Measurements from ENCODE around the gene PSMD2.
A peak's percentile ranks its signal among the peaks of the same experiment; 100 is the strongest.

Gene PSMD2

GRCh38 chr3:184343200-184343876 lies 44.3 kb downstream of the PSMD2 start:
- no peak for DNase-seq

GRCh38 chr3:184344579-184345316 lies 45.7 kb downstream of the PSMD2 start:
- DNase-seq = no peak

GRCh38 chr3:184345317-184346144 lies 46.5 kb downstream of the PSMD2 start:
- no peak for DNase-seq

- DNase-seq = no peak
Measured at GRCh38 chr3:184346480-184347190, 47.6 kb downstream of the PSMD2 start.

- DNase-seq = no peak
Measured at GRCh38 chr3:184347321-184348056, 48.4 kb downstream of the PSMD2 start.

- no peak for DNase-seq
Measured at GRCh38 chr3:184348057-184348382, 49.0 kb downstream of the PSMD2 start.

- DNase-seq = no peak
Measured at GRCh38 chr3:184349563-184350470, 50.8 kb downstream of the PSMD2 start.

GRCh38 chr3:184350618-184351017 lies 51.6 kb downstream of the PSMD2 start:
- DNase-seq = no peak

GRCh38 chr3:184351511-184352148 lies 52.6 kb downstream of the PSMD2 start:
- DNase-seq = no peak

- no peak for DNase-seq
Measured at GRCh38 chr3:184352149-184352785, 53.2 kb downstream of the PSMD2 start.

- DNase-seq = no peak
Measured at GRCh38 chr3:184352897-184353545, 54.0 kb downstream of the PSMD2 start.

GRCh38 chr3:184353546-184353941 lies 54.5 kb downstream of the PSMD2 start:
- no peak for DNase-seq

- peak; percentile 62 to 63 for DNase-seq
Measured at GRCh38 chr3:184354121-184354728, 55.2 kb downstream of the PSMD2 start.

GRCh38 chr3:184354754-184355153 lies 55.7 kb downstream of the PSMD2 start:
- no peak for DNase-seq

GRCh38 chr3:184355261-184356040 lies 56.4 kb downstream of the PSMD2 start:
- no peak for DNase-seq

- DNase-seq = no peak
Measured at GRCh38 chr3:184357248-184358123, 58.4 kb downstream of the PSMD2 start.

GRCh38 chr3:184358124-184358767 lies 59.2 kb downstream of the PSMD2 start:
- DNase-seq = no peak
